Lower leg skin (tissue), 3 donors: ENCODE data around the gene RCAN2.

ENCODE experiments used
- CTCF ChIP-seq, 3 donors: fragments of 450-650 bp; IDR thresholded peaks; one replicate each; pipeline ENCODE4 v1.5.1; 2016; ENCODE audit warnings: antibody characterized with exemption in 3 of 3, mild to moderate bottlenecking in 3 of 3, moderate library complexity in 2 of 3
- POLR2A ChIP-seq, 2 donors: fragments of 450-650 bp; IDR thresholded peaks; one replicate each; pipeline ENCODE4 v1.6.1; 2016 to 2017; ENCODE audit warnings: antibody characterized with exemption in 2 of 2, mild to moderate bottlenecking in 1 of 2, moderate library complexity in 1 of 2

- TF ChIP-seq CTCF (IDR thresholded peaks at IDR 0.05) (peak in 1 of 3 donors; percentile 45), POLR2A (IDR thresholded peaks at IDR 0.05) (no peak)
Measured at GRCh38 chr6:46410334-46410953, 80.8 kb downstream of the RCAN2 start.
